ENCODE data around the gene ZSWIM8. TPM values are rescaled to one million over a fixed set of nuclear protein-coding genes. Genes with fewer than 3 reads are reported as not detected.

Gene ZSWIM8
- total and polyA plus RNA-seq, 2 of the 8 experiments (the other 6 are each of a cell fraction or from before 2014, with no cell fraction given) = 44.7 to 99.7 TPM

GRCh38 chr10:73838827-73839226, 53.4 kb downstream of the ZSWIM8 start:
- Histone ChIP-seq H2BK120ac (replicated peaks; ENCODE audit: low read depth, low read length) (no peak overlapping the region), H3K4ac (replicated peaks; ENCODE audit: insufficient read length, low read depth, low read length) (no peak overlapping the region), H2AK5ac (ENCODE audit: low read depth, low read length) (no peak overlapping the region), H2BK12ac (ENCODE audit: low read depth, low read length) (no peak overlapping the region), H3K36me3 (ENCODE audit: control insufficient read depth in 2 of 4, insufficient read depth in 4 of 4, low read length in 3 of 4) (peaks cover 8 to 37% (median 22%) of the 10 kb centered on the region in 4 experiments; a peak in 6 of 8 replicates), H4K91ac (replicated peaks; ENCODE audit: insufficient read length, low read length) (no peak overlapping the region), H3K4me3 (ENCODE audit: extremely low read depth in 1 of 4, insufficient read depth in 2 of 4, low read depth in 3 of 4, low read length in 4 of 4) (no peak overlapping the region), H3K27me3 (replicated peaks in 1 of 4; ENCODE audit: control insufficient read depth in 3 of 4, extremely low read depth in 1 of 4, insufficient read depth in 3 of 4, low read length in 3 of 4) (no peaks in the 10 kb centered on the region), H3K9me3 (ENCODE audit: insufficient read depth in 2 of 2, low read depth in 1 of 2, low read length in 1 of 2) (no peaks in the 10 kb centered on the region), H3K79me1 (ENCODE audit: low read depth, low read length) (no peaks in the 10 kb centered on the region), H4K20me1 (replicated peaks in 1 of 2; ENCODE audit: control insufficient read depth in 1 of 2, insufficient read depth in 2 of 2, low read length in 2 of 2) (peaks cover 0 to 9% of the 10 kb centered on the region in 2 experiments), H3K27ac (ENCODE audit: low read depth, low read length) (no peak overlapping the region), H3K23me2 (ENCODE audit: low read depth, low read length) (no peaks in the 10 kb centered on the region), H4K5ac (ENCODE audit: insufficient read length, low read depth, low read length) (no peak overlapping the region), H3K14ac (ENCODE audit: insufficient read length) (no peak overlapping the region), H2BK20ac (ENCODE audit: low read length) (no peak overlapping the region), H2BK5ac (ENCODE audit: low read depth, low read length) (no peak overlapping the region), H3K4me2 (ENCODE audit: insufficient read depth in 1 of 2, low read depth in 2 of 2, low read length in 2 of 2) (no peak overlapping the region), H2AFZ (ENCODE audit: low read length) (no peak overlapping the region), H3K23ac (ENCODE audit: insufficient read length) (no peak overlapping the region), H3K79me2 (ENCODE audit: control insufficient read depth in 1 of 2, insufficient read depth in 2 of 2, low read length in 2 of 2) (no peaks in the 10 kb centered on the region), H3K4me1 (replicated peaks in 1 of 4; ENCODE audit: control insufficient read depth in 3 of 4, insufficient read depth in 4 of 4, low read length in 3 of 4) (no peaks in the 10 kb centered on the region), H2BK15ac (ENCODE audit: low read length) (no peak overlapping the region), H4K8ac (ENCODE audit: extremely low read depth, insufficient read depth, low read length) (no peak overlapping the region), H3K56ac (replicated peaks; ENCODE audit: insufficient read length, low read depth, low read length) (no peak overlapping the region), H3K9ac (replicated peaks in 1 of 4; ENCODE audit: extremely low read depth in 1 of 4, low read depth in 3 of 4, low read length in 3 of 4) (no peak overlapping the region), H3K18ac (ENCODE audit: extremely low read depth, low read length) (no peak overlapping the region)
- FAIRE-seq = no peak
- 91% methylated on average over 8 of the region's 8 CpGs; no CpG with 5 or more reads in 1 of the 2 experiments for WGBS, 2 experiments (ENCODE audit: extremely low coverage in 1 of 2, insufficient coverage in 1 of 2, insufficient read length in 1 of 2, insufficient replicate concordance in 2 of 2, low coverage in 1 of 2, low lambda C conversion rate in 2 of 2, missing lambda C conversion rate in 1 of 2)
- POLR2A ChIA-PET (ENCODE audit: partially characterized antibody) = interaction anchor here (1.2 to 1.6 kb wide), 4 partner anchors 8 to 62 kb away, joined by 3 to 4 read pairs (median 4); no protein-coding TSS in a partner anchor
- no peak for DNase-seq (ENCODE audit: low read depth in 1 of 2, low spot score in 2 of 2)
- TF ChIP-seq, protein P1, sequence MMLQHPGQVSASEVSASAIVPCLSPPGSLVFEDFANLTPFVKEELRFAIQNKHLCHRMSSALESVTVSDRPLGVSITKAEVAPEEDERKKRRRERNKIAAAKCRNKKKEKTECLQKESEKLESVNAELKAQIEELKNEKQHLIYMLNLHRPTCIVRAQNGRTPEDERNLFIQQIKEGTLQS (IDR thresholded peaks at IDR 0.05; ENCODE audit: insufficient read depth, low read depth, low read length) = no peak
- no peak for TF ChIP-seq SIN3A (conservative IDR thresholded peaks at IDR 0.05 in 1 of 2, IDR thresholded peaks at IDR 0.05 in 1 of 2; ENCODE audit: low read depth in 1 of 2, low read length in 2 of 2)
- TF ChIP-seq NRF1 (IDR thresholded peaks at IDR 0.05; ENCODE audit: low read depth, low read length) = no peak
- TF ChIP-seq BCL11A (IDR thresholded peaks at IDR 0.05; ENCODE audit: low read depth in 2 of 2, low read length in 2 of 2) = no peak
- TF ChIP-seq HDAC2 (IDR thresholded peaks at IDR 0.05; ENCODE audit: borderline replicate concordance in 1 of 2, low read depth in 2 of 2, low read length in 2 of 2) = no peak
- TF ChIP-seq ASH2L (IDR thresholded peaks at IDR 0.05; ENCODE audit: low read length) = no peak
- no peak for TF ChIP-seq CREB1 (IDR thresholded peaks at IDR 0.05)
- TF ChIP-seq SAP30 (IDR thresholded peaks at IDR 0.05; ENCODE audit: insufficient read depth, insufficient replicate concordance, low read length) = no peak
- TF ChIP-seq CHD1 (IDR thresholded peaks at IDR 0.05; ENCODE audit: low read depth, low read length) = no peak
- CTCF ChIA-PET (ENCODE audit: partially characterized antibody) = interaction anchor here (2.0 to 20.8 kb wide), 3 partner anchors 10 to 41 kb away, joined by 10 to 209 read pairs (median 142); no protein-coding TSS in a partner anchor
